K562 (cell line): ENCODE results near the gene LILRA5. TPM values are rescaled to one million over a fixed set of nuclear protein-coding genes. Genes with fewer than 3 reads are reported as not detected.

ENCODE experiments used
- AFF1 ChIP-seq, 2 experiments: fragments of 450-650 bp; IDR thresholded peaks; 2 replicates each; pipeline ENCODE4 v1.6.1; 2018; ENCODE audit warnings: mild to moderate bottlenecking in 2 of 2, low read depth in 1 of 2; ENCODE audit not compliant: partially characterized antibody in 2 of 2
- ARID4B ChIP-seq: sonication (generic); formaldehyde crosslinking; IDR thresholded peaks from 2 replicates; pipeline ENCODE4 v1.8.0; 2022; ENCODE audit warnings: mild to moderate bottlenecking, missing genetic modification reagents
- CTCF ChIP-seq, 3 experiments: IDR thresholded peaks in 2 of 3; conservative IDR thresholded peaks in 1 of 3; 2 replicates each; pipeline ENCODE4 v1.5.1; 2011 to 2012; ENCODE audit warnings: low read length in 3 of 3, mild to moderate bottlenecking in 3 of 3, control low read depth in 2 of 3, improper control_type of control experiment in 1 of 3, inconsistent platforms in 1 of 3, low read depth in 1 of 3, mixed read lengths in 1 of 3, moderate library complexity in 1 of 3; ENCODE audit not compliant: insufficient read depth in 2 of 3
- E2F4 ChIP-seq: sonication (generic); formaldehyde crosslinking; IDR thresholded peaks from 2 replicates; pipeline ENCODE4 v1.8.0; 2022; ENCODE audit warnings: mild to moderate bottlenecking, low read depth, missing genetic modification reagents
- MBD2 ChIP-seq: sonication (generic); IDR thresholded peaks from 2 replicates; pipeline ENCODE4 v1.6.1; 2016; ENCODE audit warnings: low read depth, borderline replicate concordance
- PHF8 ChIP-seq: fragments of 200-600 bp; sonication (generic); IDR thresholded peaks from 2 replicates; pipeline ENCODE4 v1.6.1; 2012; ENCODE audit warnings: mixed run types, mild to moderate bottlenecking, inconsistent platforms, low read length, moderate library complexity, borderline replicate concordance
- RBM25 ChIP-seq: fragments of 200-400 bp; formaldehyde crosslinking; IDR thresholded peaks from 2 replicates; pipeline ENCODE4 v1.6.1; 2018; ENCODE audit warnings: low read length, low read depth, moderate library complexity; ENCODE audit not compliant: severe bottlenecking
- TEAD4 ChIP-seq, 2 experiments: sonication (generic) in 1 of 2; formaldehyde crosslinking in 1 of 2; IDR thresholded peaks; 2 replicates each; pipeline versions ENCODE4 v1.6.1 to v1.8.0; 2012 to 2022; ENCODE audit warnings: borderline replicate concordance in 1 of 2, inconsistent platforms in 1 of 2, low read length in 1 of 2, mild to moderate bottlenecking in 1 of 2, missing genetic modification reagents in 1 of 2
- USF2 ChIP-seq: sonication (generic); formaldehyde crosslinking; IDR thresholded peaks from 2 replicates; pipeline ENCODE4 v1.5.0; 2020; ENCODE audit warnings: missing genetic modification reagents
- YY1 ChIP-seq, 3 experiments: IDR thresholded peaks; 2 replicates each; pipeline ENCODE4 v1.6.1; 2011; ENCODE audit warnings: low read length in 2 of 3, mild to moderate bottlenecking in 2 of 3, moderate library complexity in 2 of 3, borderline replicate concordance in 1 of 3, control low read depth in 1 of 3, low read depth in 1 of 3; ENCODE audit not compliant: insufficient read depth in 3 of 3, insufficient replicate concordance in 2 of 3, control insufficient read depth in 1 of 3, insufficient read length in 1 of 3; ENCODE audit errors: extremely low read depth in 1 of 3
- ZNF121 ChIP-seq: sonication (generic); formaldehyde crosslinking; conservative IDR thresholded peaks from 2 replicates; pipeline ENCODE4 v1.8.0; 2022; ENCODE audit warnings: missing genetic modification reagents
- ZNF408 ChIP-seq: fragments of 250-450 bp; sonication (Bioruptor Pico); IDR thresholded peaks from 2 replicates; pipeline ENCODE4 v1.4.0; 2020; ENCODE audit warnings: low read depth, mild to moderate bottlenecking, moderate library complexity
- ZSCAN32 ChIP-seq: fragments of 450-650 bp; formaldehyde crosslinking; IDR thresholded peaks from 2 replicates; pipeline ENCODE4 v1.4.0; 2020; ENCODE audit warnings: mild to moderate bottlenecking, moderate library complexity
- polyA plus RNA-seq, 8 experiments: library from polyadenylated mRNA; depleted of rRNA in 4 of 8; stranded (reverse) in 5 of 8; unstranded in 3 of 8; fragments of >200 nt; fragmentation: Nextera tagmentation in 2 of 8; fragmentation: Illumina TruSeq in 1 of 8; extraction: Ambion mirVana in 2 of 8; extraction: Trizol in 1 of 8; gene quantifications; 2 replicates each; pipeline versions ENCODE4 v1.2.1 to v1.2.3, GENCODE V29; 2011 to 2014; ENCODE audit warnings: inconsistent platforms in 1 of 8, missing spikeins in 1 of 8
- total RNA-seq, 7 experiments: library from RNA; depleted of rRNA in 6 of 7; stranded (reverse); fragments of >200 nt in 6 of 7; fragmentation: Illumina TruSeq in 2 of 7; extraction: Trizol in 2 of 7; gene quantifications; 2 replicates each; pipeline versions ENCODE4 v1.2.1 to v1.2.3, GENCODE V29; 2011 to 2021; ENCODE audit warnings: low replicate concordance in 1 of 7

The LILRA5 gene
- total and polyA plus RNA-seq, 9 of the 15 experiments (the other 6 are each of a cell fraction or from before 2014, with no cell fraction given), result not detected

GRCh38 chr19:54266133-54266532, 46.8 kb downstream of the LILRA5 start (continued):
- TF ChIP-seq PHF8 (no peak), ZSCAN32 (no peak), ZNF121 (no peak), USF2 (CRISPR knock-in tag) (no peak), CTCF (IDR thresholded peaks at IDR 0.05 in 2 of 3, conservative IDR thresholded peaks at IDR 0.05 in 1 of 3; ENCODE audit: insufficient read depth in 2 of 3, low read depth in 1 of 3, low read length in 3 of 3) (peak; percentile 79 to 87 (median 82)), AFF1 (IDR thresholded peaks at IDR 0.05; ENCODE audit: low read depth in 1 of 2, partially characterized antibody in 2 of 2) (no peak), YY1 (IDR thresholded peaks at IDR 0.05; ENCODE audit: borderline replicate concordance in 1 of 3, control insufficient read depth in 1 of 3, extremely low read depth in 1 of 3, insufficient read depth in 3 of 3, insufficient read length in 1 of 3, insufficient replicate concordance in 2 of 3, low read depth in 1 of 3, low read length in 2 of 3) (peak in 1 of 3 experiments; percentile 37), E2F4 (CRISPR knock-in tag) (no peak), MBD2 (no peak), TEAD4 (IDR thresholded peaks at IDR 0.05; ENCODE audit: low read length) (peak; percentile 97), TEAD4 (CRISPR knock-in tag; IDR thresholded peaks at IDR 0.05; ENCODE audit: borderline replicate concordance) (peak; percentile 98), RBM25 (no peak), ZNF408 (CRISPR knock-in tag) (no peak), ARID4B (CRISPR knock-in tag) (no peak)
